Fibroblast of skin of right biceps (primary cell): Measurements from ENCODE around the gene DPP10.

ENCODE experiments used
- DNase-seq: peaks from one replicate; pipeline ENCODE4 v3.0.0-alpha.2; 2013

The DPP10 gene

GRCh38 chr2:115606350-115606749 is 1163.9 kb downstream of the DPP10 start:
- DNase-seq, result no peak

- DNase-seq, result no peak
Observed at GRCh38 chr2:115609978-115610377, 1167.5 kb downstream of the DPP10 start.

- DNase-seq, result no peak
Observed at GRCh38 chr2:115610888-115611287, 1168.4 kb downstream of the DPP10 start.

- no peak for DNase-seq
Observed at GRCh38 chr2:115624332-115624731, 1181.9 kb downstream of the DPP10 start.

GRCh38 chr2:115634578-115634977 is 1192.1 kb downstream of the DPP10 start:
- DNase-seq, result no peak

- DNase-seq, result no peak
Observed at GRCh38 chr2:115635430-115635829, 1193.0 kb downstream of the DPP10 start.

GRCh38 chr2:115649731-115650130 is 1207.3 kb downstream of the DPP10 start:
- DNase-seq, result no peak

- DNase-seq, result no peak
Observed at GRCh38 chr2:115650827-115651226, 1208.4 kb downstream of the DPP10 start.

- DNase-seq, result no peak
Observed at GRCh38 chr2:115652652-115653051, 1210.2 kb downstream of the DPP10 start.

- no peak for DNase-seq
Observed at GRCh38 chr2:115654362-115654761, 1211.9 kb downstream of the DPP10 start.

- no peak for DNase-seq
Observed at GRCh38 chr2:115678129-115678528, 1235.7 kb downstream of the DPP10 start.

- DNase-seq, result no peak
Observed at GRCh38 chr2:115684345-115684744, 1241.9 kb downstream of the DPP10 start.

- DNase-seq, result no peak
Observed at GRCh38 chr2:115691409-115691808, 1249.0 kb downstream of the DPP10 start.

- DNase-seq, result no peak
Observed at GRCh38 chr2:115694651-115695050, 1252.2 kb downstream of the DPP10 start.

GRCh38 chr2:115733190-115733775 is 1290.8 kb downstream of the DPP10 start:
- DNase-seq, result no peak

- DNase-seq, result no peak
Observed at GRCh38 chr2:115738111-115738510, 1295.7 kb downstream of the DPP10 start.

GRCh38 chr2:115739574-115739973 is 1297.1 kb downstream of the DPP10 start:
- no peak for DNase-seq

- DNase-seq, result no peak
Observed at GRCh38 chr2:115746151-115746550, 1303.7 kb downstream of the DPP10 start.

GRCh38 chr2:115757286-115757685 is 1314.8 kb downstream of the DPP10 start:
- DNase-seq, result no peak

- no peak for DNase-seq
Observed at GRCh38 chr2:115763601-115764000, 1321.2 kb downstream of the DPP10 start.

GRCh38 chr2:115771516-115771915 is 1329.1 kb downstream of the DPP10 start:
- no peak for DNase-seq

GRCh38 chr2:115774361-115774760 is 1331.9 kb downstream of the DPP10 start:
- no peak for DNase-seq

- DNase-seq, result no peak
Observed at GRCh38 chr2:115779085-115779632, 1336.7 kb downstream of the DPP10 start.

GRCh38 chr2:115782286-115782685 is 1339.8 kb downstream of the DPP10 start:
- no peak for DNase-seq

- DNase-seq, result no peak
Observed at GRCh38 chr2:115796078-115796477, 1353.6 kb downstream of the DPP10 start.
